Ishikawa (cell line): ENCODE results near the gene CCDC34.

ENCODE experiments used
- CEBPB ChIP-seq: IDR thresholded peaks from 2 replicates; pipeline ENCODE4 v1.6.1; 2012
- CREB1 ChIP-seq: IDR thresholded peaks from 2 replicates; pipeline ENCODE4 v1.6.1; 2012; ENCODE audit warnings: low read depth
- EGR1 ChIP-seq: IDR thresholded peaks from 2 replicates; pipeline ENCODE4 v1.6.1; 2012
- EP300 ChIP-seq: IDR thresholded peaks from 2 replicates; pipeline ENCODE4 v1.6.1; 2012; ENCODE audit warnings: borderline replicate concordance
- FOXM1 ChIP-seq: IDR thresholded peaks from 2 replicates; pipeline ENCODE4 v1.6.1; 2012; ENCODE audit warnings: low read depth, borderline replicate concordance
- NFIC ChIP-seq: IDR thresholded peaks from 2 replicates; pipeline ENCODE4 v1.6.1; 2012
- RAD21 ChIP-seq: IDR thresholded peaks from 2 replicates; pipeline ENCODE4 v1.6.1; 2012; ENCODE audit warnings: low read depth
- TAF1 ChIP-seq: IDR thresholded peaks from 2 replicates; pipeline ENCODE4 v1.6.1; 2012; ENCODE audit warnings: low read depth, mild to moderate bottlenecking
- TCF12 ChIP-seq: IDR thresholded peaks from 2 replicates; pipeline ENCODE4 v1.6.1; 2012; ENCODE audit warnings: low read depth
- TEAD4 ChIP-seq: IDR thresholded peaks from 2 replicates; pipeline ENCODE4 v1.6.1; 2012
- YY1 ChIP-seq: IDR thresholded peaks from 2 replicates; pipeline ENCODE4 v1.6.1; 2012; ENCODE audit warnings: low read depth
- ZBTB7A ChIP-seq: IDR thresholded peaks from 2 replicates; pipeline ENCODE4 v1.6.1; 2012; ENCODE audit warnings: low read depth
- TF ChIP-seq, protein P1 (sequence below): IDR thresholded peaks from 2 replicates; pipeline ENCODE4 v1.6.1; 2012
- TF ChIP-seq, protein P2 (sequence below): IDR thresholded peaks from 2 replicates; pipeline ENCODE4 v1.6.1; 2012
- TF ChIP-seq, protein P3 (sequence below): IDR thresholded peaks from 2 replicates; pipeline ENCODE4 v1.6.1; 2012; ENCODE audit warnings: low read depth, mild to moderate bottlenecking

CCDC34 gene

DNA sequence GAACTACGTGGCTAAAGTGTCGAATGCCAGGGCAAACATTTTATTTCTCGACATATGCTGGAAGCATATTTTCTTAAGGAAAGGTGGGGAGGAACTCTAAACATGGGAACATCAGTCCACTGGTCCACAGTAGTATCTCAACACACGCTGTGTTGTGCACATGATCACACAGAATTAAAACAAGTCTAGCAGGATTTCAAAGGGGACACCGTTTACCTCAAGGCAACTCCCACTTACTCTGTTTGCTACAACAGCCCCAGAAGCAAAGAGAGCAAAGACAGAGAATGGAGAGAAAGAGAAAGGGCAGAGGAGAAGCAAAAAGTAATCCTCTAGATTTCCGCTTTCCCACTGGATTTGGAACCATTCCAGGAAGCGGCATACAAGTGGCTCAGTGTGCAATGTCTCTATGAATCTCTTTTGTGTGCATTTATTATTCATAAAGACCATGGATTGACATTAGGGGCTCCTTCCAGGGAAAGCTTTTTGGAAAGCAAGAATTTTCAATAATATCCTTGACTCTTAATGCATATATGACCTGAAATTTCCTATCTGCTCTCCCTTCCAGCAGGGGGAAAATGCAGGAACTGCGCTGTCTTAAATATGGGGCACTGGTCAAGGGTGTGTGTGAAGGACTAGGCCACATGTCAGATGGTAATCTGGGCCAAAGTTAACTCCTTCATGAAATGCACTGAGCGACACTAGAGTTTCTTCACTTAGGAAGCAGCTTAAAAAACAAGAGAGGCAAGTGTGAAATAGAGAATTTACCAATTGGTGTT lies 34.8 kb upstream of the CCDC34 start:
- no peak for TF ChIP-seq TAF1
- TF ChIP-seq EP300, result no peak
- no peak for TF ChIP-seq CREB1
- TF ChIP-seq NFIC, result no peak
- TF ChIP-seq TEAD4, result no peak
- no peak for TF ChIP-seq ZBTB7A
- TF ChIP-seq, protein P1, sequence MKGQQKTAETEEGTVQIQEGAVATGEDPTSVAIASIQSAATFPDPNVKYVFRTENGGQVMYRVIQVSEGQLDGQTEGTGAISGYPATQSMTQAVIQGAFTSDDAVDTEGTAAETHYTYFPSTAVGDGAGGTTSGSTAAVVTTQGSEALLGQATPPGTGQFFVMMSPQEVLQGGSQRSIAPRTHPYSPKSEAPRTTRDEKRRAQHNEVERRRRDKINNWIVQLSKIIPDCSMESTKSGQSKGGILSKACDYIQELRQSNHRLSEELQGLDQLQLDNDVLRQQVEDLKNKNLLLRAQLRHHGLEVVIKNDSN, result no peak
- no peak for TF ChIP-seq RAD21
- TF ChIP-seq, protein P2, sequence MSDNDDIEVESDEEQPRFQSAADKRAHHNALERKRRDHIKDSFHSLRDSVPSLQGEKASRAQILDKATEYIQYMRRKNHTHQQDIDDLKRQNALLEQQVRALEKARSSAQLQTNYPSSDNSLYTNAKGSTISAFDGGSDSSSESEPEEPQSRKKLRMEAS, result no peak
- TF ChIP-seq CEBPB, result no peak
- no peak for TF ChIP-seq TCF12
- TF ChIP-seq FOXM1, result no peak

DNA sequence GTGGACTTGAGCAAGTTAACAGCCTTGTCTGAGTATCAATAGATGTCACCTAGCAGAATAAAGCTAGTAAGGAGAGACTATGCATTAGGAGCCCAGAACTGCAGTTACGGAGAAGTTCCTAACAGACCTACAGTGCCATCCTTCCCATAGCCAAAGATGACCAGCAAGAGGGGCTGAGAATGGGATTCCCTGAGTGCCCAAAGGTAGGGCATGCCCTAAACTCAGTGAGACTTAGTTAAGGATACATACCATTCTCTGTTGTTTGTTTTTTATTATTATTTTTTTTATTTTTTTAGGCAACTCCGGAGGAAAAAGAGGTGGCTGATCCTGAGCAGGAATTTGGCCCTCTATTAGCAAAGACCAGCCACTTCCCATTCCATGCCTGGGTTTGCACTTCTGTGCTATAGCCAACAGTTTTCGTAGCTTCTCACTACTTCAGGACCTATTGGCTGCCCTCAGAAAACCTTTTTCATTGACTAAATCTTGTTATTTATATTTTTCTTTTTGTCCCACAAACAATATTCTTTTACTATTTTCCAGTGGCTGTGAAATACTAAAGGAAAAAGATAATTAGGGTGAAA lies 33.3 kb upstream of the CCDC34 start:
- no peak for TF ChIP-seq TCF12
- TF ChIP-seq YY1, result no peak
- TF ChIP-seq FOXM1, result no peak
- TF ChIP-seq EP300, result no peak
- no peak for TF ChIP-seq TEAD4
- no peak for TF ChIP-seq TAF1
- TF ChIP-seq, protein P1, result no peak
- TF ChIP-seq CREB1, result no peak

DNA sequence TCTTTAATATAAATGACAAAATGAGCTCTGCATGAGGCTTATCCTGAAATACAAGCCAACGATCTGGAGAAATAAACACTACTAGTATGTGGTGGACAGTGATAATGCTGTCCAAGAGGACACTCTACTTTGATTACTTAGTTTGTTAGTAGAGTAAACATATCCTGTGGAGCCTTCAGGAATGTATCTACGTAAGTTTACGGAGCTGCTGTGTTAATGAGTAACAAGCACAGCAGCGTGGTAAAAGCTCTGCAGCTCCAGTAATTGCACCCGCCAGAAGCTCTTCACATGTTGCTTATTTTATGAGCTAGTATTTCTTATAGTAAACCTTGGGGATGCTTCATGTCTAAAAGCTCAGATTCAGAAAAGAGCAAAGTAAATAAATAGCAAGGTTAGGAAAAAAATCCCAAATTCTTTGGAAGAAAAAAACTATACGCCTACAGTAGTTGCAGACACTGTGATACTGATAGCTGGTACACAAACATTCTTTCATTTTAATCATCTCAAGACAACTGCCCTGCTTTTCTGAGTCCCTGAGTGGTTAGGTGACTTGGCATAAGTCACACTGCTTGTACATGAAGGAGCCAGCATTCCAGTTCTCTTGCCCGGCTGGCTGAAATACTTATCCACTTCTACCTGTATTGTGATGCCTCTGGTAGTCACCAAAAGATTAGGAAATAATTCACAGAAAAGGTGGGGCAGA lies 32.7 kb upstream of the CCDC34 start:
- TF ChIP-seq CREB1, result no peak
- TF ChIP-seq, protein P2, result no peak
- TF ChIP-seq TCF12, result no peak
- no peak for TF ChIP-seq CEBPB

DNA sequence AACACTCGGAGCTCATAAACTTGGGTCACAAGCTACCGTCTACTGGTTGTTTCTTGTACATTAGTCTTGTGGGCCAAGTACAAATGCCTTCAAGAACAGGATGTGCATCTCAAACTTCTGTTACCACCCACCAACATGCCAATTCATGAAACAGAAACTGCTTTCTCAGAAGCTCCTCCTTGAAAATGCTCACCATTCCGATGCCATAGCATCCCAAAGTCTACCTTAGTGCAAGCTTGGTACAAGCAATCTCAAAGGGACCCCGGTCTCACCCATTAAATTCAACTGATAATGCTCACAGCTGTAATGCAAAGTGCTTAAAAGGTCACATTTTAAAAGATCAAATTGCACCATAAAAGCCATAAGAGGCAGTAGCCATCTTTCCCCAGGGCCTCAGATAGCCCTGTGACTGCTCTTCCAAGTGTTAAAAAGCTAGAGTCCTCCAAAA lies 31.8 kb upstream of the CCDC34 start:
- TF ChIP-seq TCF12 (no peak), FOXM1 (no peak), RAD21 (no peak), TAF1 (no peak), ZBTB7A (no peak), EGR1 (no peak), EP300 (no peak), YY1 (no peak), NFIC (no peak), CREB1 (no peak), CEBPB (no peak), TEAD4 (no peak)
- TF ChIP-seq, protein P1, result no peak
- TF ChIP-seq, protein P3, sequence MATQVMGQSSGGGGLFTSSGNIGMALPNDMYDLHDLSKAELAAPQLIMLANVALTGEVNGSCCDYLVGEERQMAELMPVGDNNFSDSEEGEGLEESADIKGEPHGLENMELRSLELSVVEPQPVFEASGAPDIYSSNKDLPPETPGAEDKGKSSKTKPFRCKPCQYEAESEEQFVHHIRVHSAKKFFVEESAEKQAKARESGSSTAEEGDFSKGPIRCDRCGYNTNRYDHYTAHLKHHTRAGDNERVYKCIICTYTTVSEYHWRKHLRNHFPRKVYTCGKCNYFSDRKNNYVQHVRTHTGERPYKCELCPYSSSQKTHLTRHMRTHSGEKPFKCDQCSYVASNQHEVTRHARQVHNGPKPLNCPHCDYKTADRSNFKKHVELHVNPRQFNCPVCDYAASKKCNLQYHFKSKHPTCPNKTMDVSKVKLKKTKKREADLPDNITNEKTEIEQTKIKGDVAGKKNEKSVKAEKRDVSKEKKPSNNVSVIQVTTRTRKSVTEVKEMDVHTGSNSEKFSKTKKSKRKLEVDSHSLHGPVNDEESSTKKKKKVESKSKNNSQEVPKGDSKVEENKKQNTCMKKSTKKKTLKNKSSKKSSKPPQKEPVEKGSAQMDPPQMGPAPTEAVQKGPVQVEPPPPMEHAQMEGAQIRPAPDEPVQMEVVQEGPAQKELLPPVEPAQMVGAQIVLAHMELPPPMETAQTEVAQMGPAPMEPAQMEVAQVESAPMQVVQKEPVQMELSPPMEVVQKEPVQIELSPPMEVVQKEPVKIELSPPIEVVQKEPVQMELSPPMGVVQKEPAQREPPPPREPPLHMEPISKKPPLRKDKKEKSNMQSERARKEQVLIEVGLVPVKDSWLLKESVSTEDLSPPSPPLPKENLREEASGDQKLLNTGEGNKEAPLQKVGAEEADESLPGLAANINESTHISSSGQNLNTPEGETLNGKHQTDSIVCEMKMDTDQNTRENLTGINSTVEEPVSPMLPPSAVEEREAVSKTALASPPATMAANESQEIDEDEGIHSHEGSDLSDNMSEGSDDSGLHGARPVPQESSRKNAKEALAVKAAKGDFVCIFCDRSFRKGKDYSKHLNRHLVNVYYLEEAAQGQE, result no peak
- TF ChIP-seq, protein P2, result no peak

DNA sequence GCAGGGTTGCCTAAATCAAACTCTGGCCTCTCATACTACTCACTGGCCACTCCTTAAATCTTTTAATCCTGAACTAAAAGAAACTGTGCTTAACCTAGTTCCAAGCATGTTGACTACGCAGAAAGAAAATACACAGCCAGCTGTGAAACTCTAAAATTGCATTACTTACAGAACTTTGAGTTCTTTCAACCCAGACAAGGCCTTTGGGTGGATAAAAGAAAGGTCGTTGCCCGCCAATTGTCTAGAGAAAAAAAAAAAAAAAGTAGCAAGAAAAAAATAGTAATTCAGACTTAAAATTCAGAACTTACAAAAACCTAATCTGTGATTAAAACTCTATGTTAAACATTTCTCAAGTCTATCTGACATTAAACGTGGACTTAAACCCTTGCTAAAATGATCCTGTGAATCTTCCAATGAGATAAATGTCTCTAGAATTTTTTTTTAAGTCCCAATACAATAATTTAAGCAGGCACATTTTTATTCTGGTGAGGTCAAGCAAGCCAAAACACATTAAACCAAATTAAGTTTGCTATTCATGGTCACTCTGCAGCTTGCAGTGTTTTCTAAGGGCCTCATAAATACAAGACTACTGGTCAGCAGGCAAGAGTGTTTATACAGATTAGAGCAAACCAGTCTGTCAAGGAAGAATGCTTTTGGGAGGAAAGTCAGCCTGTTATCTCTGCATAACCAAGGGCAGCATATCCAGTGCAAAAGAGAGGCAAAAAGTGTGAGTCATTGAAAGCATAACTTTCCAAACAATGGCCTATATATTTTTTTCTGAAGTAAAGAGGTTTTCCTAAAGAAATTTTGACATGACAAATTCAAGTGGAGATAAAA lies 29.5 kb upstream of the CCDC34 start:
- TF ChIP-seq TAF1, result no peak
- no peak for TF ChIP-seq FOXM1
- TF ChIP-seq, protein P1, result no peak
- TF ChIP-seq CREB1, result no peak
- TF ChIP-seq EP300, result no peak
- no peak for TF ChIP-seq CEBPB
- TF ChIP-seq YY1, result no peak
- TF ChIP-seq EGR1, result no peak
- TF ChIP-seq, protein P2, result no peak
- TF ChIP-seq TCF12, result no peak
